Loucy (cell line): ENCODE results near the gene FAM222B.

Experiments used
- EZH2phosphoT487 ChIP-seq: fragments of 200-600 bp; IDR thresholded peaks from 2 replicates; pipeline ENCODE4 v1.6.1; 2018; ENCODE audit warnings: antibody characterized with exemption, mild to moderate bottlenecking, moderate library complexity, borderline replicate concordance
- TF ChIP-seq, protein P1 (sequence below): fragments of 200-600 bp; sonication (generic); conservative IDR thresholded peaks from 2 replicates; pipeline ENCODE4 v1.5.1; 2014; ENCODE audit warnings: mild to moderate bottlenecking, antibody characterized with exemption, low read length

DNA sequence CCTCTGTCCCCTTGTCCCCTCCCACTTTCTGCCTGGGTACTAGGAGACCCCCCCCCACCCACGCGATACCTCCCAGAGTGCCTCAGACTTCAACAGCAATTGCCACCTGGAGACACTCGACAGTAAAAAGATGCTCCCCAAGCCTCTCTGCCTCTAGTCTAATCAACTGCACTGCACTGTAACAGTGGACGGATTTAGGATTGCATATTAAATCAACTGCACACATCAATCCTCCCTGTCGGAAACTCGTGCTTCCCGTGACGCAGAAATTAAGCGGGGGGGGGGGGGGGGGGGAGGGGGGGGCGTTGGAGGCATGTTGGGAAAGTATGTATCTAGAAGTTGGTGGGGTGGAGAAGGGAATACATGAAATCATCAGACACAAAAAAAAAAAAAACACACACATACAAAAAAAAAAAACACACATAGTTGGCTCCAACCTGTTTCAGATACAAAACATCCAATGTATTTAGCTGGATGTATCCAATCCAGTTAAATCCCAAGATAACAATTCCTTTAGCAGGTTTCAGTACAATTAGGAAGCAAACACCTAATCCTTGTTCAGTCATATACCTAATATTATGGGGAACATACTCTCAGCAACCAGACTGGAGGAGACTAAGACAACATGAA lies 29.7 kb downstream of the FAM222B start:
- TF ChIP-seq, protein P1, sequence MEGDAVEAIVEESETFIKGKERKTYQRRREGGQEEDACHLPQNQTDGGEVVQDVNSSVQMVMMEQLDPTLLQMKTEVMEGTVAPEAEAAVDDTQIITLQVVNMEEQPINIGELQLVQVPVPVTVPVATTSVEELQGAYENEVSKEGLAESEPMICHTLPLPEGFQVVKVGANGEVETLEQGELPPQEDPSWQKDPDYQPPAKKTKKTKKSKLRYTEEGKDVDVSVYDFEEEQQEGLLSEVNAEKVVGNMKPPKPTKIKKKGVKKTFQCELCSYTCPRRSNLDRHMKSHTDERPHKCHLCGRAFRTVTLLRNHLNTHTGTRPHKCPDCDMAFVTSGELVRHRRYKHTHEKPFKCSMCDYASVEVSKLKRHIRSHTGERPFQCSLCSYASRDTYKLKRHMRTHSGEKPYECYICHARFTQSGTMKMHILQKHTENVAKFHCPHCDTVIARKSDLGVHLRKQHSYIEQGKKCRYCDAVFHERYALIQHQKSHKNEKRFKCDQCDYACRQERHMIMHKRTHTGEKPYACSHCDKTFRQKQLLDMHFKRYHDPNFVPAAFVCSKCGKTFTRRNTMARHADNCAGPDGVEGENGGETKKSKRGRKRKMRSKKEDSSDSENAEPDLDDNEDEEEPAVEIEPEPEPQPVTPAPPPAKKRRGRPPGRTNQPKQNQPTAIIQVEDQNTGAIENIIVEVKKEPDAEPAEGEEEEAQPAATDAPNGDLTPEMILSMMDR: no peak
- TF ChIP-seq EZH2phosphoT487: no peak
